HG02973 (cell line): Measurements from ENCODE around the gene MAGEC3.
"Not testable (repeated sequence)": the region's sequence is repeated elsewhere in the genome, so short reads cannot be mapped to it uniquely, and the experiment has no call there.

Experiments
- ATAC-seq: cut with Tn5 transposase; IDR thresholded peaks from one replicate; pipeline ENCODE4 v1.9.1; 2021; ENCODE audit warnings: moderate library complexity; ENCODE audit not compliant: unreplicated experiment

The MAGEC3 gene

DNA sequence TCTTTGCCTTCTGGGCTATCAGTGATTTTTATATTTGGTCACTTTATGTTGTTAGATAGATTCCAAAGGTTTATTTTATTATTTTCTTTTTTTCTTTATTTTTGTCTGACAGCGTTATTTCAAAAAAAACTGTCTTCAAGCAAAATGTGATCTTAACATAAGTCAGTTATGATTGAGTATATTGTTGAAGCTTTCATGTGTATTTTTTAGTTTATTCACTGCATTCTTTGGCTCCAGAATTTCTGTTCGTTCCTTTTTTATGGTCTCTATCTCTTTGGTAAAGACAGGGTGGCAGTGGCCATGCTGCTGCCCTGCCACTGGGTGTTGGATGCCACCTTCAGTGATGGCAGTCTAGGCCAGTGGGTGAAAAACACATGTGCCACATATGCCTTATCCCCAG lies at the start of gene MAGEC3:
Gene MAGEC3, plus strand, starts transcription at position 301 of the 400 bp plus-strand sequence. Its CDS starts 0 bp downstream, at position 301.
- no peak for ATAC-seq

DNA sequence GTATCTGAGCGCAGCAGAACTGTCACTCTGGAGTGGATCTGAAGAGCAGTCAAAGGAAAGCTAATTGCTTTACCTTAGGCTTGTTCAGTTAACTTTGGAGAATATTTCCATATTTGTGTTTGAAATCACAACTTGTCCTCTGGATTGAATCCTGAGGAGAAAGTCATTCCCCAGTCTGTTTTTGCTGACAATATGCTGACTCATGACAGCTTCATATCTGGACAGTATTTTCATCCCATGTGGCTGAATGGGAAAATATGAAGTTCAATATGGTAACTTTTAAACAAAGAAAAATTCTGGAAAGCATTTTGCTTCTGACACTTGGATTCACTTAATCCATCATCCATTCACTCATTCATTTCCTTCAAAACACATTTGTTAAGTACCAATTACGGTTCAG lies 46.3 kb upstream of the MAGEC3 start:
- ATAC-seq: no peak

DNA sequence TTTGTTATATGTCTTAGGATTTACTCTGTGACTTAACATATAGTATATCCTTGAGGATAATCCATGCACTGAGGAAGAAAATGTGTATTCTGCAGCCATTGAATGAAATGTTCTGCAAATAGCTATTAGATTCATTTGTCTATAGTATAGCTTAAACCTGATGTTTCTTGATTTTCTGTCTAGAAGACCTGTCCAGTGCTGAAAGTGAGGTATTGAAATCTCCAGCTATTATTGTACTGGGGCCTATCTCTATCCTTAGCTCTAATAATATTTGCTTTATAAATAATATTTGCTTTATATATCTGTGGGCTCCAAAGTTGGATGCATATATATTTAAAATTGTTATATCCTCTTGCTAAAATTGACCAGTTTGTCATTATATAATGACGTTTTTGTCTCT lies 26.7 kb upstream of the MAGEC3 start:
- ATAC-seq: no peak

DNA sequence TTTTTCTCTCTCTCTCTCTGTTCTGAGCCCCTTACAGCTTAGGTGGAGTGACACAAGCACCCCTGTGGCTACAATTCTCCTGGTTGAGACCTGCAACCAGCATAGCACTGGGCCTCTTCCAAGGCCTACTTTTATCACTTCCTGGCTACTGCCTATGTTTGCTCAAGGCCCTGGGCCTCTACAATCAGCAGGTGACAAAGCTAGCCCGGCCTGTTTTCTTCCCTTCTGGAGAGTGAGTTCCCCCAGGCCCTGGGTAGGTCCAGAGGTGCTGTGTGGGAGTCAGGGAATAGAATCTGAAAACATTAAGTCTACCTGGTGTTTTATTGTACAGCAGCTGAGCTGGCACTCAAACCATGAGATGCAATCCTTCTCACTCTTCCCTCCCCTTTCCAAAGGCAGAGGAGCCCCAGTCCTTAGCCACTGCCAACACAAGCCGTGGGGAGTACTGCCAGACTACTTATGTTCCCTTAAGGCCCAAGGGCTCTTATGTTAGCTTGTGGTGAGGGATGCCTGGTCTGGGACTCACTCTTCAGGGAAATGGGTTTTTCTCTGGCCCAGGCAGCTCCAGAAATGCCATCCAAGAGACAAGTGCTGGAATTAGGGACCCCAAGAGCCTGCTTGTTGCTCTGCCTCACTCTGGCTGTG lies 23.8 kb upstream of the MAGEC3 start:
- ATAC-seq: no peak

DNA sequence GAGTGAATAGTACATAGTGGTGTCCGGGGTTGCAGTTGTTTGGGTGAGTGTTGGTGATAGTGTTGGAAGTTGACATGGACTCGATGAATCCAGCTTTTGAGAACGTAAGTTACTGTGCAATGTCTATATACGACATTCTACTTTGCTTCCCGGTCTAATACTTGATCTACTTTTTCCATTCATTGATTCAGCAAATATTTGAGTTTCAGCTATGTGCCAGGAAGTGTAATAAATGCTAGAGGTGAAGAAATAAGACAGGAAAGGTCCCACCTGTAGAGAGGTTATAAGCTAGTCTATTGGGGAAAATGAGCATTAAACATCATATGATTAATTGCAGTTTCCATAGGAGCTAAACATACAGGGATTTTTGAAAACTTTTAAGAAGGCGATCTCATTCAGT lies 22.2 kb upstream of the MAGEC3 start:
- ATAC-seq: no peak

DNA sequence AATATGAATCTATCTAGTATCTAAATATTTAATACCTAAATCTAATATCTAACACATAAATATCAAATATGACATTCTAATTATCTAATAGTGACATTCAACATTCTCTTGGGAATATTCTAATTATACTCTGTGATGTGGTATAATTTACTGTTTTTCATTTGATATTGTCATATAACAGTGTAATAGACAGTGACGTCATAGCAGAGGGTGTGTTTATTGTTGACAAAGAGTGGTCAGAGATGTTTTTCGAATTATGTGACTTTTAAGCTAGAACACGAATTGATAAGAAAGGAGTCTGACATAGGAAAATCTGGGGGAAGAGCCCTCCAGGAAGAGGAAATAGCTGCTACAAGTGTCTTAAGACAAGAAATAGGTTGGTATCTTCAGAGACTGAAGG lies 5.9 kb upstream of the MAGEC3 start:
- no peak for ATAC-seq

DNA sequence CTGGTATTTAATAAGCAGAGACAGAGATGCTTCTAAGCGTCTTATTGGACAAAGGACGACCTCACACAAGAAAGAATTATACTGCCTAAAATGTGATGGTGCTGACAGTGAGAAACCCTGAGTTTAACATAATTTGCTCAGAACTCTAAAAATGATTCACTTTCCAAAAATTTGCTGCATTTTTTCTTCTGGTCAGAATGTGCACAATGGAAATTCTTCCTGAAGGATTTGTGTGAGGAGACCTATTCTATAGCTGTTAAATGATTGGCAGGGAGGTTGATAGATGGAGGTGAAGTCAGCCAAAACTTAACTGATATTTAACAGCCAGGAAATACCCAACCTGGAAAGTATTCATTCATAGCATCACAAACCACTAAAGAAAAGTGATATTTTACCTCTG lies 1.7 kb downstream of the MAGEC3 start:
- no peak for ATAC-seq

- ATAC-seq: no peak
Measured at GRCh38 chrX:141857479-141857878, 19.4 kb downstream of the MAGEC3 start.

- ATAC-seq: no peak
Measured at GRCh38 chrX:141879616-141880015, 41.5 kb downstream of the MAGEC3 start.

- ATAC-seq: not testable (repeated sequence)
Measured at GRCh38 chrX:141888811-141889210, 50.7 kb downstream of the MAGEC3 start.

- ATAC-seq: no peak
Measured at GRCh38 chrX:141894733-141895132, 56.6 kb downstream of the MAGEC3 start.

GRCh38 chrX:141897690-141898089 lies 59.6 kb downstream of the MAGEC3 start:
- ATAC-seq: no peak

- ATAC-seq: no peak
Measured at GRCh38 chrX:141902366-141902765, 64.2 kb downstream of the MAGEC3 start.

GRCh38 chrX:141903400-141904155 lies 65.5 kb downstream of the MAGEC3 start, which contains the start of gene MAGEC1:
Gene MAGEC1, plus strand, starts transcription at chrX:141903894. Its CDS starts 1,179 bp downstream, at chrX:141905073.
- ATAC-seq: no peak

GRCh38 chrX:141904262-141904661 lies 66.1 kb downstream of the MAGEC3 start:
- no peak for ATAC-seq

DNA sequence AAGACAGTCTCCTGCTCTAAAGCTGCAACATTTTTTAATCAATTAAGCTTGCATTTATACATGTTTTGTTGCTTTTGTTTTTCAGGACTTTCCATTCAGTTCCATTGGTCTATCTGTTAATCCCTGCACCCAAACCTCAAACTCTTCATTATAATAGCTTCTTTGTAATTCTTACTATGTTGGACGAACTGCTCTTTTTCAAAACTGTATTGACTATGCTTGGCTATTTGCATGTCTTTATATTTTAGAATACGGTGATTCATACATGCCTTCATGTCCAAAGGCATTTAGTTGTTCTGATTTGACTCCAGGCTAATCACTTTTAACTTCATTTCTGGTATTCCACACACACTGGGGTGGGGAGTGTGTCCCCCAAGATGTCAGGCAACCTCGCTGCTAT lies 79.7 kb downstream of the MAGEC3 start:
- no peak for ATAC-seq

DNA sequence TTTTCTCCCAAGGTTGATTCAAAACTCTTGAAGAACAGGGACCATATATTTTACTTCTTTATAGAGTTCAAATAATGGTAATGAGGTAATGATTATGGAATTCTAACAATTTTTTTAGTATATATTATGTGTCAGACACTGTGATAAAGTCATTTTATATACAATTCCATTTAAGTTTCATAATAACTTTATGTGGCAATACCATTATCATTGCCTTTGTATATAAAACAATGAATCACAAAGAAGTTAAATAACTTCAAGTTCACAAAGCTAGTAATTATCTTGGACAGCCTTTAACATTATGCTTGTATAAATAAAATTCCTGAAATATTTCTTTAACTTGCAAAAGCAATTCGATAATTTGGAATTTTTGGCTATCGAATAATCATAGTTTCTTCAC lies 86.2 kb downstream of the MAGEC3 start:
- no peak for ATAC-seq

DNA sequence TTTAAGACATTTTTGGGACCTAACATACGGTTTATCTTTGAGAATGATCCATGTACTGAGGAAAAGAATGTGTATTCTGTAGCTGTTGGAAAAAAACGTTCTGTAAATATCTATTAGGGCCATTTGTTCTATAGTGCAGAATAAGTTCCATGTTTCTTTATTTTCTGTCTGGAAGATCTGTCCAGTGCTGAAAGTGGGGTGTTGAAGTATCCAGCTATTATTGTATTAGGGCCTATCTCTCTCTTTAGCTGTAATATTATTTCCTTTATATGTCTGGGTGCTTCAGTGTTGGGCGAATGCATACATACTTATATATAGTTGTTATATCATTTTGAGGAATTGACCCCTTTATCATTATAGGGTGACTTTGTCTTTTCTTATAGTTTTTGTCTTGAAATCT lies 90.3 kb downstream of the MAGEC3 start:
- ATAC-seq: no peak

- ATAC-seq: no peak
Measured at GRCh38 chrX:141934059-141934641, 96.0 kb downstream of the MAGEC3 start.

GRCh38 chrX:141935645-141936044 lies 97.5 kb downstream of the MAGEC3 start:
- ATAC-seq: no peak

DNA sequence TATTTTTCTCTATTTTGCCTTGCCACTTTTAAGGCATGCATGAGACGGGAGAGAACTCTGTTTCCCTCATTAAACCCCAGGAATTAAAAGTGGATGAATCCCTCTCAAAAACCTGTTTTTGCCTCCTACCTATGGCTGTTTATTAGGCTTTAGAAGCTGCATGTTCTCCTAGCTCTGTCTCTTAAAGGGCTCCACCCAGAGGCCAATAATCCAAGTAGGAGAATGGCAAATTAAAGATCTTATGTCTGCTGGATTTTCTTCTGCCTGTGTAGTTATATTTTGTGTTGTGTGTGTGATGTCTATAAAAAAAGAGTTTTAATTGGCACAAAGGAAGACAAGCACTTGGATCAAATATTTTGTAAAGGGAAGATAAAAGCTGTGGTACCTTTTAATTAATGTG lies 98.0 kb downstream of the MAGEC3 start:
- ATAC-seq: no peak

DNA sequence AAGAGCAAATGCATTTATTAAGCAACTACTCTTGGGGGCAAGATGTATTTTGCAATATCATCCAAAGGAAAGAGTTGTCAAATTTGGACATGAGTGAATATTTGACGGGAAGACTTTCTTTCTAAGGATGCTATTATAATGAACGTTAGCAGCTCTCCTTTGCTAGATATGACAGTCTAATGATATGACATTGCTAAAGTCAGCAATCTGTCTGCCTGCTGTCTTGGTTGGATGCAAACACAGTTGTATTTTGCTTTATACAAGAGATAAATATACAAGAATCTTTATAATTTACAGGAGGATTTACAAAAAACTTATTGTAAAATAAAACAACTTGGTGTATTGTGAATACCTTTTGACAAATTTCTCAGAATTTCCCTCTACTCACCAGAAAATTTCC lies 103.1 kb downstream of the MAGEC3 start:
- no peak for ATAC-seq
